ENCODE results near the gene SLC19A1.

Gene SLC19A1

GRCh38 chr21:45543710-45544448, 1.6 kb upstream of the SLC19A1 start:
- DNase-seq: no peak

- DNase-seq: no peak
Observed at GRCh38 chr21:45543371-45543709, 1.1 kb upstream of the SLC19A1 start.

- DNase-seq: no peak
Observed at GRCh38 chr21:45542667-45543370, 579 bp upstream of the SLC19A1 start.

GRCh38 chr21:45541221-45542039, 810 bp downstream of the SLC19A1 start:
- DNase-seq: no peak

GRCh38 chr21:45540601-45540970, 1.7 kb downstream of the SLC19A1 start:
- DNase-seq: no peak

- DNase-seq: no peak
Observed at GRCh38 chr21:45539796-45540600, 2.2 kb downstream of the SLC19A1 start.

- no peak for DNase-seq
Observed at GRCh38 chr21:45539046-45539795, 3.0 kb downstream of the SLC19A1 start.

- DNase-seq: no peak
Observed at GRCh38 chr21:45538381-45539045, 3.7 kb downstream of the SLC19A1 start.

GRCh38 chr21:45537746-45538291, 4.4 kb downstream of the SLC19A1 start:
- no peak for DNase-seq

GRCh38 chr21:45537111-45537745, 5.0 kb downstream of the SLC19A1 start:
- no peak for DNase-seq

GRCh38 chr21:45536301-45537081, 5.7 kb downstream of the SLC19A1 start:
- no peak for DNase-seq

GRCh38 chr21:45535341-45536081, 6.7 kb downstream of the SLC19A1 start:
- no peak for DNase-seq

GRCh38 chr21:45534636-45535331, 7.5 kb downstream of the SLC19A1 start:
- no peak for DNase-seq

- DNase-seq: no peak
Observed at GRCh38 chr21:45533846-45534635, 8.2 kb downstream of the SLC19A1 start.

GRCh38 chr21:45533361-45533845, 8.8 kb downstream of the SLC19A1 start:
- no peak for DNase-seq

- no peak for DNase-seq
Observed at GRCh38 chr21:45532826-45533360, 9.3 kb downstream of the SLC19A1 start.
